Measurements from ENCODE around the gene HPCAL1. TPM values are rescaled to one million over a fixed set of nuclear protein-coding genes. Genes with fewer than 3 reads are reported as not detected.

HPCAL1 gene
- total and polyA plus RNA-seq, 2 of the 8 experiments (the other 6 are each of a cell fraction or from before 2014, with no cell fraction given) = 5.8 to 8.6 TPM

DNA sequence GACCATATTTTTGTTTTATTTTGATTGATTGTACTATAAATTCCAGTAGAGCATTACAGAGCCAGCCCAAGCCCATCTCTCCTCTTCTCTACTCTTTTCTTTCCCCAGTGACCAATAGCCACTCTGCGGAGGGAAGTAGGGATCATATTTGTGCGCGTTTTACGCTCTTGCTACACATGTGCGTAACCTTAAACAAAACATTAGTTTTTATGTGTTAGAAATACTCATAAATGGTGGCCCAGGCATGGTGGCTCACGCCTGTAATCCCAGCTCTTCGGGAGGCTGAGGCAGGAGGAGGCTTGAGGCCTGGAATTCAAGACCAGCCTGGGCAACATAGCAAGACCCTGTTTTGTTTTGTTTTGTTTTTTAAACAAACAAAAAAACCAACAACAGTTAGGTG is 31.3 kb downstream of the HPCAL1 start:
- WGBS, 2 experiments (ENCODE audit: extremely low coverage in 1 of 2, insufficient coverage in 1 of 2, insufficient read length in 1 of 2, insufficient replicate concordance in 2 of 2, low coverage in 1 of 2, low lambda C conversion rate in 2 of 2, missing lambda C conversion rate in 1 of 2) = 92% methylated on average over 7 of the region's 7 CpGs; no CpG with 5 or more reads in 1 of the 2 experiments
- Histone ChIP-seq H3K79me2 (ENCODE audit: control insufficient read depth in 1 of 2, insufficient read depth in 2 of 2, low read length in 2 of 2) (no peaks in the 10 kb centered on the region), H3K27ac (ENCODE audit: low read depth, low read length) (no peak overlapping the region), H2BK120ac (replicated peaks; ENCODE audit: low read depth, low read length) (no peak overlapping the region), H3K4me1 (replicated peaks in 1 of 4; ENCODE audit: control insufficient read depth in 3 of 4, insufficient read depth in 4 of 4, low read length in 3 of 4) (peaks cover 3 to 36% (median 18%) of the 10 kb centered on the region in 4 experiments), H3K4ac (replicated peaks; ENCODE audit: insufficient read length, low read depth, low read length) (no peak overlapping the region), H2AK5ac (ENCODE audit: low read depth, low read length) (no peak overlapping the region), H4K8ac (ENCODE audit: extremely low read depth, insufficient read depth, low read length) (no peak overlapping the region), H2BK5ac (ENCODE audit: low read depth, low read length) (no peak overlapping the region), H2BK15ac (ENCODE audit: low read length) (no peak overlapping the region), H2AFZ (ENCODE audit: low read length) (no peak overlapping the region), H4K91ac (replicated peaks; ENCODE audit: insufficient read length, low read length) (no peak overlapping the region), H3K23ac (ENCODE audit: insufficient read length) (no peak overlapping the region), H3K79me1 (ENCODE audit: low read depth, low read length) (no peaks in the 10 kb centered on the region; the same call in 1 of the 2 replicates), H3K4me2 (ENCODE audit: insufficient read depth in 1 of 2, low read depth in 2 of 2, low read length in 2 of 2) (no peak overlapping the region), H3K4me3 (ENCODE audit: extremely low read depth in 1 of 4, insufficient read depth in 2 of 4, low read depth in 3 of 4, low read length in 4 of 4) (no peak overlapping the region), H3K56ac (replicated peaks; ENCODE audit: insufficient read length, low read depth, low read length) (no peak overlapping the region), H2BK12ac (ENCODE audit: low read depth, low read length) (no peak overlapping the region), H4K5ac (ENCODE audit: insufficient read length, low read depth, low read length) (no peak overlapping the region), H3K9me3 (ENCODE audit: insufficient read depth in 2 of 2, low read depth in 1 of 2, low read length in 1 of 2) (no peaks in the 10 kb centered on the region), H3K14ac (ENCODE audit: insufficient read length) (no peak overlapping the region), H3K23me2 (ENCODE audit: low read depth, low read length) (no peaks in the 10 kb centered on the region), H3K27me3 (replicated peaks in 1 of 4; ENCODE audit: control insufficient read depth in 3 of 4, extremely low read depth in 1 of 4, insufficient read depth in 3 of 4, low read length in 3 of 4) (0 out of 7 replicates have a peak, but pooled peaks cover 0 to 1% (median 0%) of the 10 kb centered on the region in 4 experiments), H3K18ac (ENCODE audit: extremely low read depth, low read length) (no peak overlapping the region), H3K9ac (replicated peaks in 1 of 4; ENCODE audit: extremely low read depth in 1 of 4, low read depth in 3 of 4, low read length in 3 of 4) (no peak overlapping the region), H2BK20ac (ENCODE audit: low read length) (no peak overlapping the region), H4K20me1 (replicated peaks in 1 of 2; ENCODE audit: control insufficient read depth in 1 of 2, insufficient read depth in 2 of 2, low read length in 2 of 2) (no peaks in the 10 kb centered on the region), H3K36me3 (ENCODE audit: control insufficient read depth in 2 of 4, insufficient read depth in 4 of 4, low read length in 3 of 4) (no peaks in the 10 kb centered on the region)
- ChIA-PET CTCF (ENCODE audit: partially characterized antibody) (interaction anchor here (0.8 to 1.4 kb wide), 3 partner anchors 60 to 192 kb away, joined by 3 to 5 read pairs (median 3); no protein-coding TSS in a partner anchor), POLR2A (ENCODE audit: partially characterized antibody) (no interaction called here)
- DNase-seq (ENCODE audit: low read depth in 1 of 2, low spot score in 2 of 2) (no peak), FAIRE-seq (no peak)
- TF ChIP-seq FOSL1 (IDR thresholded peaks at IDR 0.05; ENCODE audit: insufficient read depth, low read depth, low read length) (no peak), JUND (IDR thresholded peaks at IDR 0.05; ENCODE audit: low read length) (no peak), HDAC2 (IDR thresholded peaks at IDR 0.05; ENCODE audit: borderline replicate concordance in 1 of 2, low read depth in 2 of 2, low read length in 2 of 2) (no peak), BCL11A (IDR thresholded peaks at IDR 0.05; ENCODE audit: low read depth in 2 of 2, low read length in 2 of 2) (no peak), POLR2AphosphoS5 (IDR thresholded peaks at IDR 0.05; ENCODE audit: low read depth, low read length) (no peak), JUN (IDR thresholded peaks at IDR 0.05; ENCODE audit: low read depth, low read length) (no peak), SP2 (IDR thresholded peaks at IDR 0.05; ENCODE audit: low read length) (no peak), RFX5 (IDR thresholded peaks at IDR 0.05; ENCODE audit: borderline replicate concordance, low read depth, low read length) (no peak), TCF12 (IDR thresholded peaks at IDR 0.05; ENCODE audit: low read depth, low read length) (no peak), RNF2 (IDR thresholded peaks at IDR 0.05; ENCODE audit: borderline replicate concordance, low read depth, low read length, missing control alignments, poor library complexity, severe bottlenecking) (no peak), CTBP2 (IDR thresholded peaks at IDR 0.05; ENCODE audit: borderline replicate concordance, insufficient read depth, insufficient read length, low read length) (no peak)
- TF ChIP-seq, protein P1, sequence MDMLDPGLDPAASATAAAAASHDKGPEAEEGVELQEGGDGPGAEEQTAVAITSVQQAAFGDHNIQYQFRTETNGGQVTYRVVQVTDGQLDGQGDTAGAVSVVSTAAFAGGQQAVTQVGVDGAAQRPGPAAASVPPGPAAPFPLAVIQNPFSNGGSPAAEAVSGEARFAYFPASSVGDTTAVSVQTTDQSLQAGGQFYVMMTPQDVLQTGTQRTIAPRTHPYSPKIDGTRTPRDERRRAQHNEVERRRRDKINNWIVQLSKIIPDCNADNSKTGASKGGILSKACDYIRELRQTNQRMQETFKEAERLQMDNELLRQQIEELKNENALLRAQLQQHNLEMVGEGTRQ (IDR thresholded peaks at IDR 0.05; ENCODE audit: low read length) = no peak
